Breast epithelium (tissue), 3 donors: ENCODE measurements around the gene SLC35E2B.
"Not testable (repeated sequence)": the region's sequence is repeated elsewhere in the genome, so short reads cannot be mapped to it uniquely, and the experiment has no call there.

Experiments
- CTCF ChIP-seq, 3 donors: fragments of 450-650 bp; IDR thresholded peaks; one replicate each; pipeline ENCODE4 v1.5.1; 2016 to 2017; ENCODE audit warnings: antibody characterized with exemption in 3 of 3, mild to moderate bottlenecking in 3 of 3, moderate library complexity in 3 of 3
- POLR2A ChIP-seq: fragments of 450-650 bp; IDR thresholded peaks from one replicate; pipeline ENCODE4 v1.6.1; 2016; ENCODE audit warnings: antibody characterized with exemption, mild to moderate bottlenecking, moderate library complexity

DNA sequence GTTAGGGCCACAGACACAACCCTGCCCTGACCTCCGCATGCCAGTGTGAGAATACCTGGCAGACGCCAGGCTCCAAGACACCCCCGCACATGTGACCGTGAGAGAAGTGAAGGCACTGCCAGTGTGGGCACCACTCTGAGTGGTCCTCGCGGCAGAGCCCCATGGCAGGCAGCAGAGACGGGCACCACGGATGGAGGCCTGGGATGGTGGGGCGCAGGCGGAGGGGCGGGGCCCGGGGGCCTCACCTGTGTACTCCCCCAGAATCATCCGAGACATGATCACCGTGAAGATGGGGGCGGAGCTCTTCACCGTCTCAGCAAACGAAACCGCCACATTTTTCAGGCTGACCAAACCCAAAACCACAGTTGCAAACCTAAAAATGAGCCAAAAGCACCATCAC lies 17.4 kb downstream of the SLC35E2B start:
- TF ChIP-seq CTCF (IDR thresholded peaks at IDR 0.05); POLR2A: not testable (repeated sequence)
